Putamen (tissue), 1 donor: ENCODE data around the gene VPS13D.

ENCODE experiments used
- DNase-seq: peaks from one replicate; pipeline ENCODE4 v3.0.0-alpha.2; 2016; ENCODE audit warnings: low spot score

Gene VPS13D

DNA sequence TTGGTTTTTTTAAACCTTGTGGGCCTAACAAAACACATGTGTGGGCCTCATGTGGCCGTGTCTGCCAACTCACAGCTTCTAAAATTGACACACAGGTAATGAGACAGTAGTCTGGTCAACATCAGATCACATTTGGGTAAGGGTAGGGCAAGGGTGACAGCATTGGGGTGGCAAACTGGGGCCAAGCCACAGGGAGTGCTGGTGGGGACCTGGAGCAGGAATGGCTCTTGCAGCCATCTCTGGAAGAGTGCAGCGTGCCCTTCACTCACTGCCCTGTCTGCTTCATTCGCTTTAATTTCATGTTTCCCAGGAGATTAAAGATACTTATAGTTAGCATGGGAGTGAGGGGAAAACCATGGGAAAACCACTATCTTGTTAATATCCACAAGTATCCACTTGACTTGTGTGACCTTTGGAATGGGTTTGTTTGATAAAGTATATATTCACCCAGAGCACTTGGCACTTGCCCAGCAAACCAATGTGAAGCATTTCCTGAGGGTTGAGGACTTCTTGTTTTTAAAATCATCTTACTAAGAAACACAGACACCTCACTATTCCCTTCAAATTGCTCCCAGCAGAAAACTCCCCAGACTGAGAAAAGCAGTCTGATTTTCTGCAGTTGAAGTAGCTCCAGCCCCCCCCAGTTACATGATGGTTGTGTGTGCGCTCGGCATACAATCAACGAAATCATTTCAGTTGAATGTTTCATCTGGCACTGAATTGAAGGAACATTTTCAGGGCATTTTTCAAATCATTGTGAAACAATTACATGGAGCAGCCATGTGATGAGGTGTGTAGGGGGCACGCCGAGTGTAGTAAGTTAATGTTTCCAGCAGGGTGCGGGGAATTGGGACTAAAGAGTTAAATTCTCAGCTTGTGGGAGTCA is 175.7 kb downstream of the VPS13D start:
- DNase-seq: no peak

DNA sequence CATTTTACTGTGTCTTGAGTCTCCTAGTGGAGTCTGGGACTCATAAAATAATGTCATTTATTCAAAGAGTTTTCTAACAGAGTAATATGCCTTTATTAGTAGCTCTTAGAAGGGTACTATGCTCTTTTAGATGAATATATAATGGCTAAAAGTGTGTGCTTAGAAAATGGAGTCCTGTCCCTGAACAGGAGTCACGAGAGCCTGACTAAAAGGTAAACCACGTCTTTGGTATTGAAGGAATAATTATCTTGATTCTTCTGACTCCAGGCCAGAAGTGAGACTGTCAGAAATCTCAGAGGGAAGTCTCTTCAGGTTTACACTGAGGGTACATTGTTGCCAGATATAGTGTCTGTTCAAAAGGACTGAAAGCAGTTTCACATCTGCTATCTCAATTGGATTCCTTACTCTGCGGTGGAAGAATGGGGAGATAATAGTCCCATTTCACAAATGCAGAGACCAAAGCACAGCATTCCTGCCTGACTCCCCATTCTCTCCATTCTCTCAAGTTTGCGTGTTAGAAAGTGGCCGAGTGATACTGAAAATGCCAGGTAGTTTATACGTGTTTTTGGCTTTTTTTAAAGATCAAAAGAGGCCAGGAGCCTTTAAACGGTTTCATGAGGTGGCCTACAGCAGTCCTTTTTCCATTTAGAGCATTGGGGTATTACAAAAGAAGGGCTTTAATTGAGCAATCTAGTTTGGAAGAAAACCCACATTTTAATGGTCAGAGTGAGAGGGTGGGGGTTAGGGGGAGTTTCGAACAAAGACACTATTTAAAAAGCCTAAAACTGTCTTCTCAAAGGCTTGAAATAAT is 176.6 kb downstream of the VPS13D start:
- DNase-seq: peak; percentile 39

DNA sequence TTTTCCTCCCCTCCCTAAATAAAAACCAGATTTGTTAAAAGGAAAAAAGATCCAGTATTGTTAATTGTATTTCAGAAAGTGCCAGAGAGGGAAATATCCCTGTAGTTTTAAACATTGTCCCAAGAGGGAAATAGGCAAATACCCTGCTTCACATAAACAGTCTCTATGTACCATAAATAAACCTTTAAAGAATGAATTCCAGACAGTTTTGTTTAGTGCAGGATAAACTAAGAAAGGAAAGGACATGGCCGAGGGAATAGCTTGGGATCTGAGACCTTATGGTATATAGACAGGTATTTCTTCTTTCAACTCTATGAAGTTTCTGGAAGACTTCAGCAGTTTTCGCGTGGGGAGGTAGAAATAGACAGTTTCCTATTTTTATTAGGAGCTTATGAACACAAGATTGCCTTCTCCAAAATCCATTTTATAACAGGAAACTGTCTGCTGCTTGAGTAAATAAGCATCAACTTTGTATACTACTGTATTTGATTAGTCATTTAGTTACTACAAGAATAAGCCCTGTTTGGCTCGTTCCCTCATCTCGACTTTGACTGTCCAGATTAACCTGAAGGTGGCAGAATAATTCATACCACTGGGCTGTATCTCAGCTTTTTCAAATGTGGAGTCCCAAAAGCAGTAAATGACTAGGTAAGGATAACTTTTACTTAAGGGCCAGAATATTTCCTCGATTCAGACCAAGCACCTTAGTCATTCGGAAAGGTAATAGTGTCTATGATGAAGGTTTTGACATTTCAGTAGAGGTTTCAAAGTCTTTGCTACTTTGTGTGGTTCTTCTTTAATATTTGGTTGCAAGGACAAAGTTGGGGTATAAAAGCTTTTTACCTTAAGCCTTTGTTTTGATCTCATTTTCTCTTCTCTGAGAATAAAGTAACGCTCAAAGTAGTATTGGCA is 177.5 kb downstream of the VPS13D start:
- no peak for DNase-seq

DNA sequence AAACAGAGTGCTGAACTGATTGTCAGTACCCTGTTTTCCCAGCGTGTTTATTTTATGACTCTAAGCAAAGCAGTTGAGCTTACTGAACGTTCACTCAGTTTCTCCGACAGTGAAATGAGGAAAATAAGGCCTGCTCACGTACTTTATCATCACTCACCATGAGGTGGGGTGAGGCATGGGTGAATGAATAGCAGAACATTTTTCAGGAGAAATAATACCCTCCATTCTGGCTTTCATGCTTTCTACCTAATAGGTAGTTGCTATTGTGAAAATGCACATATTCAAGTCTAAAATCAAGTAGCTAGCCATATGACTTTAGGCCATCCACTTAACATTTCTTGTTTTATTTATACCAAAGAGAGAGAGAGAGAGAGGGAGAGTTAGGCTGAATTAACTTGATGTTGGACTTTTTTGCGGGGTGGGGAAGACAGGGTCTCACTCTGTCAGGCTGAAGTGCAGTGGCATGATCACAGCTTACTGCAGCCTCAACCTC is 178.2 kb downstream of the VPS13D start:
- no peak for DNase-seq

DNA sequence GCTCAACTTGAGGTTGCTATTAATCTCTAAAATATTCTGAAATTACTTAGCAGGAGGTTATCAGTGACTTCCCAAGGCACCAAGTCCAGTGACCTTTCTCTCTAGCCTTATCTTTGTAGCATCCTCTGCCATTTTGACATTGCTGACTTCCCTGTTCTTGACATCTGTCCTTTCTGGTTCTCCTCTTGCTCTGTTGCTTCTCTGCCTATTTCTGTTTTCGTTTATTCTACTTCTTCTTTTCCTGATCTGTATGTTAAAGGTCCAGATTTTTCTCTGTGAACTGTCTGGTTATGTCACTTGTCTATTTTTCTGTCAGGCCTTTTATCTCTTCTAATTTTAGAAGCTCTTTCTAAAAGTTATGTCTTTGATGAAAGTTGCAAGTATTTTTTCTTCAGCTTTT is 178.8 kb downstream of the VPS13D start:
- DNase-seq: no peak

DNA sequence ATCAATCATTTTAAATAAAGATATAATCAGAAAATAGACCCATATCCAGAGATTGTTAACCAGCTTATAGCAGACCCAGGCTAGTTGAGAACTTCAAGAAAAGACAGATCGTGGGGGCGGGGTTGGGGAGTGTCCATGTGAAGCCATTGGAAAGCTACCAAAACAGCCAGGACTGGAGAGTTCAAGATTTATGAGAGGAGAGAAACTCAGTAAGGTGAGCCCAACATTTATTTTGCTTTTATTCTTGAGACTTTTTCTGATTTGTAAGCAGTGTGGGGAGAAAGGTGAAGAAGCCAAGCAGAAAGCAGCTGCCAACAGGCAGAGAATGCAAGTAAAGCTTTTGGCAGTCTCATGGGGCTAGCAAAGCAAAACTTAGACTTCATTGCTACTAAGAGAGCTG is 179.9 kb downstream of the VPS13D start:
- no peak for DNase-seq

DNA sequence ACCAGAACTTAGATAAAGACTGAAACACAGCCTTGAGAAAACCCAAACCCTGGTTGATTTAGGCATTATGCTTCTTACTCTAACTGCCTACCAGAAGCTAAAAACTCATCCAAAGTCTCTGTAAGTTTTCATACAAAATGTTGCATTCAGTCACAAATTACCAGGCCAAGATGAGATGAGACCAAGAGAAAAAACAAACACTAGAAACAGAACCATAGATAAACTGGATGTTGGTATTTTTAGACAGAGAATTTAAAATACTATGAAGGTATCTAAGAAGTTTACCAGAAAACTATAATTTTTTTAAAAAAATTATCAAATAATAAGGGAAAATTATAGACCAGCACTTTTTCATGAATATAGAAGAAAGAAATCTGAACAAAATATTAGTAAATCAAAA is 180.5 kb downstream of the VPS13D start:
- DNase-seq: no peak

DNA sequence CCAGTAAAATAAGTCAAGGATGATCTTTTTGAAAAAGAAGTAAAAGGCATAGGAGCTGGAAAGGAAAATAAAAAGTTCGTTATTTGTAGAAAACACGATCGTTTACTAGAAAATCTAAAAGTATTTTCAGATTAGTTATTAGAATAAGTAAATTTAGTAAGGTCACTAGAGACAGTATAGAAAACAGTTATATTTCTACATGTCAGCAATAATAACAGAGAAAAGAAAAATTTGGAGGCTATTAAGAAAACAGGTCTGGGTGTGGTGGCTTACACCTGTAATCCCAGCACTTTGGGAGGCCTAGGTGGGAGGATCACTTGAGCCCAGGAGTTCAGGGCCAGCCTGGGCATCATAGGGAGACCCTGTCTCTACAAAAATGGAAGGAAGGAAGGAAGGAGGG is 181.3 kb downstream of the VPS13D start:
- DNase-seq: no peak

DNA sequence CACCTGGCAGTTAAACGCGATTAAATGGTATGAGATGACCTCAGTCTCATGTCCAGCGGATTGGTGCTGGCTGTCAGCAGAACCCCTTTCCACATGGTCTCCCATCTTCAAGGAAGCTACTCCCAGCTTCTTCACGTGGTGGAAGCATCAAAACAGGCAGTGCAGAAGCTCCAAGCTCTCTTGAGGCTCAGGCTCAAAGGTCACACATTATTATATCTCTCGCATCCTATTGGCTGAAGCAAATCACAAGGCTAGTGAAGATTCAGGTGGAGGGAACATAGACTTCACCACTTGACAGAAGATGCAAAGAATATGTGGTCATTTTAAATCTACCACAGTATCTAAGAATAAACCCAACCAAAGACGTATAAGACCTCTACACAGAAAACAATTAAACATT is 181.9 kb downstream of the VPS13D start:
- DNase-seq: no peak

DNA sequence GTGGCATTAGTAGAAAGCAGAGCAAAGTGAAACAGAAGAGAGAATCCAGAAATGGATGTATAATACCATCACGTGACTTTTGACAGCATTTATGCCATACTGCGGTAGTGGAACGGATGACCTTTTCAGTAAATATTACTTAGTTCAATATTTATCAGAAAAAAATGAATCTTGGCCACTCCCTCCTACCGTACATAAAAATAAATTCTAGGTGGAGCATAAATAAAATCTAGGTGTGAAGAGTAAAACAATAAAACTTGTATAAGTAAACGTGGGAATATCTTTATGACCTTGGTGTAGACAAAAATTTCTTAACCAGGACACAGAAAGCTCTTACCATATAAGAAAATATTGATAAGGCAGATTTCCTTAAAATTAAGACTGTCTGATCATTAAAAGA is 182.6 kb downstream of the VPS13D start:
- DNase-seq: no peak

DNA sequence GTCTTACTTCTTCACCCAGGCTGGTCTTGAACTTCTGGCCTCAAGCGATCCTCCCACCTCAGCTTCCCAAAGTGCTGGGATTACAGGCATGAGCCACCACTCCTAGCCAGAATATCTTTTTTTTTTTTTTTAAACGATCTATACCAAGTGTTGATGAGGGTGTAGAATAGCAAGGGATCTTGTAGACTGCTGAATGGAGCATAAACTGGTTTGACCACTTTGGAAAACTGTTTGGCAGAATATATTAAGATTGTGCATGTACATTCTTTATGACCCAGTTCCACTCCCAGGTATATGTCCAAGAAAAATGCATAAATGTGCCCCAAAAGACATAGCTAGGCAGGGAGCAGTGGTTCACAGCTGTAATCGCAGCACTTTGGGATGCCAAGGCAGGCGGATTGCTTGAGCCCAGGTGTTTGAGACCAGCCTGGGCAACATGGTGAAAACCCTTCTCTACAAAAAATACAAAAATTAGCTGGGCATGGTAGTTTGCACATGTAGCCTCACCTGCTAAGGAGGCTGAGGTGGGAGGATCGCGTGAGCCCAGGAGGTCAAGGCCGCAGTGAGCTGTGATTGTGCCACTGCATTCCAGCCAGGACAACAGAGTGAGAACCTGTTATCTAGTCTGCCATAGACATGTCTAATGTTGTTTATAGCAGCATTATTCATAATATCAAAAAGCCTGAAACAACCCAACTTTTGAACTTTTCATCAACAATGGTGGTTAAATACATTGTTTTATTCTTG is 184.0 kb downstream of the VPS13D start:
- no peak for DNase-seq

DNA sequence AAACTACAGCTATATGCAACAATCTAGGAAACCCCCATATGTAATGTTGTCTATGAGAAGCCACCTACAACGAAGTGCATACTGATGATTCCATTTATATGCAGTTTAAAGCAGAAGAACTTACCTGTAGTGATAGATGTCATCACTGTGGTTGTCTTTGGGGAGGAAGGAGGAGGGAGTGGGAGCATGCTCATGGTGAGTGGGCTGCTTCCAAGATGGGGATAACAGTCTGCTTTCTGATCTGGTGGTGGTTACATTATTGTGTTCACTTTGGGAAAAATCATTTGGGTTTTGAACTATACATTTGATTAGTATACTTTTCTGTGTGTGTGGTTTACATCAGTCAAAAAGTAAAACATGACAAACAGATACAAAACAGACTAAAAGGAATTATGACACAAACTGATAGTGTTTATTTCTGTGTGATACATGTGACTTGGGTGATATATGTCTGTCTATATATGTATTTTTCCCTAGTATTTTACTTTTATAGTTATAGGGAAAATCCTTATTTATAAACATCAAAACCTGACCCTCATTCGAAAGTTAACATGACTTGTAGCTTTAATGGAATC is 184.7 kb downstream of the VPS13D start:
- no peak for DNase-seq

DNA sequence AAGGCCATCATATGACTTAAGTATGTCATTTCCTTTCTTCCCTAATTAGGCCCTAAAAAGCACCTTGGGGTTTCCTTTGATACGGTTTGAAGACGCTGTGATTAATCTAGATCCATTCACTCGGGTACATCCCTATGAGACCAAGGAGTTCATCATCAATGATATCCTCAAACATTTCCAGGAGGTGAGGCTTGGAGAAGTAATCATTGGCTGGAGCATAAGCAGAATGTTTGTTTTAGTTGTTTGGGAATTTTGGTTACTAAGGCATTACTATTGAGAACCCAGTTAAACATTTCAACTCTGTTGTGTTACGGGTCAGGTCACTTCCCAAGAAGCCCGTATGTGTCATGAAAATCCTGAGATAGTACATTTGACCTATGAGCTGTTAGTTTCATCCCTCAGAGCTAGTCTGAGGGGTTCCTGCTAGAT is 185.2 kb downstream of the VPS13D start:
- no peak for DNase-seq

DNA sequence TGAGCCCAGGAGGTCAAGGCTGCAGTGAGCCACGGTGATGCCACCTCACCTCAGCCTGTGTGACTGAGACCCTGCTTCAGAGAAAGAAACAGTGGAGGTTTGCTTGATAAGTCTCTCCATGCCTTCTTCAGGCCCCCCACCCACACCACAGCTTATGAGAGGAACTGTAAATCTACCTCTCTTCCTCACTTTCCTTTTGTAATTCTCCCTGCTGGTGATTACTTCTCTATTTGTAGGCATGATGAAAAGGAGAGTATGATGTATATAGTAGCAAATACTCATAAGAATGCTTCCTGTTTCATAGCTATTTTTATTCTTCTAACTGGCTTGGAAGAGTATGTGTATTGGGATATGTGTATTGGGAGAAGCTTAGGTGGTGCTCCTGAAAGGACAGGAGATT is 186.3 kb downstream of the VPS13D start:
- DNase-seq: no peak

DNA sequence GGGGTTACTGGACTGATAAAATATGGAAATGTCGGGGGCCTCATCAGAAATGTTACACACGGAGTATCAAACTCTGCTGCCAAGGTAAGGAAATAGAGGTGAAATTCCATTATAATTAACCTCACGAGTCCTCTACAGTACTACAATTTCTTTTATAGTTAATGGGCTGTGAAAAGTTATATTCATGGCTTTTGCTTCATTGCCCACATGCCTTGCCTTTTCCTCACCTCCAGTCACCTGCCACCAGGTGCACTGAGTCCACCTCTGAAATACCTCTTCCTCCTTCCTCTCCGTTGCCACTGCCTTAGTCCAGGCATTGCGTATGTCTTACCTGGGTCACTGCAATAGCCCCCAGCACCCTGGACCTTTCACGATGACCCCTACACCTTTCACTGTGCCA is 186.9 kb downstream of the VPS13D start:
- no peak for DNase-seq

DNA sequence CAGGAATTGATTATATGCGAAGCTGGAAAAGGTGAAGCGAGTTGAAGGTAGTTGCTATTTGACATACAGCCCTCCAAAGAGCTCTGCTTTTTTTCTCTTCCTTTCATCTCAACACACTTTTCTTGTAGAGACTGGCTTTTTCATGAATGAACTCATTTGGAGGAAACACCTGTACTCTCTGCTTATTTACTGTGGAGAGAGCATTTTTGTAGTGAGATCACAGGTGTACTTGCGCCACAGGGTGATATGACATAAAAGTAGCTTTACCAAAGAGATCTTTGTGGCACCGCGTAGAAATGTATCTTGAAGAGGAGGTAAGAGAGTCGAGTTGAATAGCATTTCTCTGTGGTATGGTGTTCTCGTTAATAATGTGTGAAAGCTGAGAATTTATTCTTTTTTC is 187.6 kb downstream of the VPS13D start:
- no peak for DNase-seq

DNA sequence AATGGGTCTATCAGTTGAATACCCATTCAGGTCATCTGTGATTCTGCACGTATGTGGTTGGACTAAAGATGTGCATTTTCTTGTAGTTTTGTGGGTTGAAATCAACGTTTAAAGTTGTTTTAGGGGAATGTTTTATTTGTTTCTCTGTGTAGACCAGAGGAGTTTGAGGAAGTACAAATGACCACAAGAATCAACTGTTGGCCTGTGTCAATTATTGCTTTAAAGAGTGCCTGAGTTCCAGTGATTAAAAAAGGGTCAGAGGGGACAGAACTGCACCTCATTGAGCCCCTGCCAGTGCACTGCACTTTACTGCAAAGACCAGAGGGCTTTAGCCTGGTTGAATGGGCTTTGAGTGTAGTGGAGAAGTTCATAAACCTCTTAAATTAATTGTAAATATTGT is 190.3 kb downstream of the VPS13D start:
- no peak for DNase-seq

DNA sequence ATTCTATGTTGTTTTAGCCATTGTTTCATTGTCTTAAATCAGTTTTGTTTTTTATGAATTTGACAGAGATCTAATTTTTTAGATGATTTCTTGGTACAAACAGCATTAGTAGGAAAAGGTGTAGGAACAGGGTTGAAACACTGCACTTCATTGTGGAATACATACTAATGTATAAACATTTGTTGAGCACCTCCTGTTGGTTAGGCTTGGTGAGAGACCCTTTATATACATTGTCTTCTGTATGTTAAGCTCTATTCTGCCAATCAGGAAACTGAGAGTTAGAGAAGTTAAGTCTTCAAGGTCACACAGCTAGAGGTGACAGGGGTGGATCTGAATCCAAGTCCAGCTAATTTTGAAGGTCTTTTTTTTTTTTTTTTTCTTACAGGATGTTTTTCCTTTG is 192.7 kb downstream of the VPS13D start:
- no peak for DNase-seq

DNA sequence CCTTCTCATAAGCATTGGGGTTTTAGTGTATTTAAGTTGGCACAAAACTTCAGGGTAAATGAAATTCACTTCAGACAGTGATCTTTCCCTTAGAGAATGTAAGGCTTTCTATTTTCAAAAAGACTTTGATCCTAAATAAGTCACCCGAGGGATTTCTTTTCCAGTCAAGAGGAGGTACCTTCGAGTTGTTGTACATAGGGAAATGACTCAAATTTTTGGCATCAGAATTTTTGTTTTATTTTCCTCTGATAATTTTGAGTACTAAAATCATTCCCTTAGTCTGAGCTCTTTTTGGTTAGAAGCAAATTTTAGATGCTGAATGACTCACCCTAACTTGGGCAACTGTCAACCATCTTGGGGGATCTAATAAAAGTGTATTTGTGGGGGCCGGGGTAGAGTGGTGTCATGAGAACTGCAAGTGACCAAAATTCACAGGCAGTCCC is 194.3 kb downstream of the VPS13D start:
- no peak for DNase-seq

DNA sequence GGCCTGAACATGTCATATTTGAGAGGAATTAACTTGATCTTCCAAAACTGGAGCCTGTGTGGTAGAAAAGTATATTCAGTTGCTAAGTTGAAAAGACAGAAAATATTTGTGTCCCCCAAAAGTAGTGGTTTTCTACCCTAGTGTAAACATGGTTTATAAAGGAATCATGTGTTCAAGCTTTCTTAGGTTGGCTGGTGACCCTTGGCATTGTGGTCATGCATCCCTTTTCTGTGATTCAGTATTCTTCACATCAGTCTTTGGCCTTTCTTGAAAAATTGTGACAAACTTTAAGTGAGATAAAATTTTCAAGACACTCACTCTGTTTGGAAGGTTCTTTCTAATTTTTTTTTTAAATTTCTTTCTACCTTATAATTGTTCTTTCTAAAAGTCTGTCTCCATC is 195.0 kb downstream of the VPS13D start:
- DNase-seq: no peak

DNA sequence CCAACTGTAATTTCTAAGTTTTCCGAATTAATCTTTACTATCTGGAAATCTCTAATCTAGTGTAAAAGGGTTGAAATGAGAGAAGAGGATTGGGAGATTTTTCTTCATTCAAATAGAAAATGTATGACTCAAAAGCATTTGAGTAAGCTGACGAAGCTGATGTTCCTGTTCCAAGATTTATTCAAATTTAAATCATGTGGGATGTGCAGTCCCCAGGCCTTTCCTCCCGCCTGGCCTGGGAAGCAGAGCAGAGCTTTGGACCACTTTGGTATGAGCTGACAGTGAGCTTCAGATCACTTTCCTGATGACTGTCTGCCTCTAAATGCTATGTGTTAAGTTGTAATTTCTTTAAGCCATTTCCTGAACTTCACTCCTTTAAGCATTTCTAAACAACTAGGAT is 196.2 kb downstream of the VPS13D start:
- no peak for DNase-seq
